H1 (cell line): ENCODE data around the gene BORCS6.

Experiments
- CTCF ChIP-seq, 3 experiments: IDR thresholded peaks; 1 replicate in 2 of 3; 2 replicates in 1 of 3; pipeline versions ENCODE4 v1.5.1 to v1.6.1; 2011; ENCODE audit warnings: low read length in 3 of 3, mild to moderate bottlenecking in 3 of 3, inconsistent platforms in 2 of 3, low read depth in 1 of 3, moderate library complexity in 1 of 3; ENCODE audit not compliant: insufficient read depth in 1 of 3; ENCODE audit errors: control extremely low read depth in 1 of 3
- E2F6 ChIP-seq: IDR thresholded peaks from 2 replicates; pipeline ENCODE4 v1.6.1; 2012; ENCODE audit warnings: inconsistent platforms
- EP300 ChIP-seq, 2 experiments: IDR thresholded peaks; 1 replicate in 1 of 2; 2 replicates in 1 of 2; pipeline ENCODE4 v1.6.1; 2011 to 2012; ENCODE audit warnings: low read depth in 2 of 2, low read length in 2 of 2, mild to moderate bottlenecking in 2 of 2, borderline replicate concordance in 1 of 2, inconsistent platforms in 1 of 2, moderate library complexity in 1 of 2
- EZH2 ChIP-seq: fragments of 200-600 bp; sonication (generic); IDR thresholded peaks from 2 replicates; pipeline ENCODE4 v1.7.1; 2012; ENCODE audit warnings: low read depth, mild to moderate bottlenecking, moderate library complexity, low read length, inconsistent platforms; ENCODE audit not compliant: severe bottlenecking
- GABPA ChIP-seq: IDR thresholded peaks from 2 replicates; pipeline ENCODE4 v1.6.1; 2011; ENCODE audit warnings: mild to moderate bottlenecking, low read length, moderate library complexity, borderline replicate concordance; ENCODE audit not compliant: insufficient read depth
- KDM5A ChIP-seq: fragments of 200-600 bp; IDR thresholded peaks from 2 replicates; pipeline ENCODE4 v1.7.1; 2012; ENCODE audit warnings: mild to moderate bottlenecking, low read length, inconsistent platforms, mixed read lengths
- PHF8 ChIP-seq: fragments of 200-600 bp; sonication (generic); conservative IDR thresholded peaks from 2 replicates; pipeline ENCODE4 v1.7.1; 2012; ENCODE audit warnings: low read depth, mild to moderate bottlenecking, inconsistent platforms, low read length, moderate library complexity
- POLR2AphosphoS5 ChIP-seq: IDR thresholded peaks from 2 replicates; pipeline ENCODE4 v1.6.1; 2011; ENCODE audit warnings: low read depth, low read length
- TAF1 ChIP-seq: IDR thresholded peaks from 2 replicates; pipeline ENCODE4 v1.6.1; 2011; ENCODE audit warnings: mild to moderate bottlenecking, low read depth, low read length

GRCh38 chr17:8237886-8238285 lies 47.9 kb upstream of the BORCS6 start:
- TF ChIP-seq CTCF (IDR thresholded peaks at IDR 0.05; ENCODE audit: control extremely low read depth in 1 of 3, insufficient read depth in 1 of 3, low read depth in 1 of 3, low read length in 3 of 3), result no peak
- no peak for TF ChIP-seq POLR2AphosphoS5
- no peak for TF ChIP-seq E2F6
- no peak for TF ChIP-seq EZH2
- TF ChIP-seq GABPA, result no peak
- TF ChIP-seq PHF8, result no peak
- no peak for TF ChIP-seq TAF1
- no peak for TF ChIP-seq EP300 (IDR thresholded peaks at IDR 0.05; ENCODE audit: borderline replicate concordance in 1 of 2, low read depth in 2 of 2, low read length in 2 of 2)
- no peak for TF ChIP-seq KDM5A
